Suppressor macrophage treated with lipopolysaccharide for 4 hours (primary cell): ENCODE data around the gene EXOC1L.
A peak's percentile ranks its signal among the peaks of the same experiment; 100 is the strongest.
"Not testable (repeated sequence)": the region's sequence is repeated elsewhere in the genome, so short reads cannot be mapped to it uniquely, and the experiment has no call there.

Experiments used
- DNase-seq: peaks from one replicate; pipeline ENCODE4 v3.0.0-alpha.2; 2020

Gene EXOC1L

GRCh38 chr4:55838952-55839351, 19.4 kb downstream of the EXOC1L start:
- no peak for DNase-seq

GRCh38 chr4:55840956-55841355, 21.4 kb downstream of the EXOC1L start:
- no peak for DNase-seq

- DNase-seq = not testable (repeated sequence)
Observed at GRCh38 chr4:55841373-55842239, 22.0 kb downstream of the EXOC1L start.

- not testable (repeated sequence) for DNase-seq
Observed at GRCh38 chr4:55842312-55842711, 22.7 kb downstream of the EXOC1L start.

- DNase-seq = no peak
Observed at GRCh38 chr4:55849724-55850123, 30.1 kb downstream of the EXOC1L start.

GRCh38 chr4:55851885-55852284, 32.3 kb downstream of the EXOC1L start:
- no peak for DNase-seq

GRCh38 chr4:55853484-55854046, 34.0 kb downstream of the EXOC1L start, which contains the start of gene EXOC1:
Gene EXOC1 (plus strand): TSS chr4:55853648. CDS start chr4:55858324, 4,676 bp downstream.
- peak; percentile 99 for DNase-seq

GRCh38 chr4:55854129-55854528, 34.5 kb downstream of the EXOC1L start:
- DNase-seq = peak; percentile 7

- no peak for DNase-seq
Observed at GRCh38 chr4:55857586-55857985, 38.0 kb downstream of the EXOC1L start.

GRCh38 chr4:55859711-55860110, 40.1 kb downstream of the EXOC1L start:
- DNase-seq = no peak

GRCh38 chr4:55864577-55865223, 45.1 kb downstream of the EXOC1L start:
- DNase-seq = no peak

- DNase-seq = peak; percentile 12
Observed at GRCh38 chr4:55865228-55865806, 45.7 kb downstream of the EXOC1L start.

GRCh38 chr4:55866290-55866907, 46.8 kb downstream of the EXOC1L start:
- DNase-seq = peak; percentile 83

GRCh38 chr4:55866973-55867574, 47.5 kb downstream of the EXOC1L start:
- DNase-seq = peak; percentile 69

- DNase-seq = no peak
Observed at GRCh38 chr4:55868581-55869090, 49.0 kb downstream of the EXOC1L start.

- DNase-seq = no peak
Observed at GRCh38 chr4:55871299-55871800, 51.8 kb downstream of the EXOC1L start.

- DNase-seq = no peak
Observed at GRCh38 chr4:55874831-55875230, 55.2 kb downstream of the EXOC1L start.

GRCh38 chr4:55876387-55876786, 56.8 kb downstream of the EXOC1L start:
- DNase-seq = no peak

GRCh38 chr4:55879224-55879623, 59.6 kb downstream of the EXOC1L start:
- no peak for DNase-seq

GRCh38 chr4:55880652-55881280, 61.2 kb downstream of the EXOC1L start:
- DNase-seq = no peak

GRCh38 chr4:55884093-55884850, 64.7 kb downstream of the EXOC1L start:
- DNase-seq = no peak
